Activated T-helper 9 cell treated with anti-CD3 and anti-CD28 coated beads, Interleukin-2, amount 50 U/mL, for 16 hours (primary cell): ENCODE results near the gene DUS4L.

Experiments
- DNase-seq: peaks from one replicate; pipeline ENCODE4 v3.0.0-alpha.2; 2020; ENCODE audit warnings: low read depth

Gene DUS4L

DNA sequence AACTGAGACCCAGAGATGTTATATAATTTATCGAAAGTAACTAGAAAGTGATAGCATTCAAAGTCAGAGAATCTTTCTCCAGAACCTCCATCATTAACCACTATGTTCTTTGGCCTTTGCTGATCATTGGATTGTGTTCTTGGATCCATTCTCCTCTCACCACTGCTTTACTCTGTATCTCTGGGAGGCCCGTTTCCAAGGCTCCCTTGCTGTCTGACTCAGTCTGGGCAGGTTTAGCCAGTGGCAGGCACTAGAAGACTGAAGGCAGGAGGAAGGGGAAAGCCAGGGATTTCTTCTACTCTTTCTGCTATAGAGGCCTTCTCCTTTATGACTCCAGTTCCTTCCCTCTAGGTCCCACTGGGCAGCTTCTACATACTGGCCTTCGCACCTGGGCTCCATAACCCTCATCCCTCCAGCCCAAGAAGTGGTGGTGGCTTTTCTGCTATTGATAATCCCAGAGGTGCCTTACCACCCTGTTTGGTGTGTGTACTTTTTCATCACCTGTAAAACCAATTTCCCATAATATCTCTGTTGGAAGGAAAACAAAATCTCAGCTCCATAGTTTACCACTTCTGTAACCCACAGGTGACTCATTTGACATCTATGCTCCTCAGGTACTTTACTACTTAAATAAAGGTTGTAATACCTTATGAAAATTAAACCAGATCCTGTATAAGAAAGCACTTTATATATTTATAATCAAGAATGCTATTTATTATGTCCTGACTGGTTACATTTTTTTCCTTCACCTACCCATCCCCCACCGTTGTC, 52.3 kb downstream of the DUS4L start:
- DNase-seq = no peak

DNA sequence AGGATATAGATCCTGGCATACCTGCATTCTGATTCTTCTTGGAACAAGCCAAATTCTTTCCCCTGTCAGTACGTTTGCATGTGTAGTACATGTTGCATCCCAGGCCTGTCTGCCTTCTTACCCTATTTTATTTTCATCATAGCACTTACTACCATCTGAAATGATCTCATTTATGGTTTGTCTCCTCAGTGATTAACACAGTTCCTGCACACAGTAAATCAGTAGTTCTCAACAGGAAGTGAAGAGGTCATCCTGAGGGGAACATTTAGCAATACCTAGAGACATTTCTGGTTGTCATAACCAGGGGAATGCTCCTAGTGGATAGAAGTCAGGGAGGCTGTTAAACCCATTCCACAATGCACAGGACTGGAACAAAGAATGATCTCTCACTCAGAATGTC, 58.7 kb downstream of the DUS4L start:
- no peak for DNase-seq

DNA sequence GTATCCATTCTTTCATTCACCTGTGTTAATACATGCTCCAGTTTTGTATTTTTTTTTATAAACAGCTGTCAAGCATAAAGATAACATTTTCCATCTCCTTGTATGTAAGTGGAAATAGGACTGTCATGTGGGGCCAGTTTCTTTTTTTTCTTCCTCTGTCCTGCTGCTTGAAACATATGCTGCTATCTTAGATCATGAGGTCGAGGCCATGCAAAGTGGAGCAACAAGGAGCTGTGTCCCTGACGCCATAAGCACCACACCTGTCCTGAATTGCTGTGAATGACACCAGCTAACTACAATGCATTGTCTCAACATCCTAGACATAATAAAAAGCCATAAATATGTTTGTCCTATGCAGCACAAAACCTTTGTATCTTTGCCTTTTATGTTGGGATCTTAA, 59.1 kb downstream of the DUS4L start:
- no peak for DNase-seq

DNA sequence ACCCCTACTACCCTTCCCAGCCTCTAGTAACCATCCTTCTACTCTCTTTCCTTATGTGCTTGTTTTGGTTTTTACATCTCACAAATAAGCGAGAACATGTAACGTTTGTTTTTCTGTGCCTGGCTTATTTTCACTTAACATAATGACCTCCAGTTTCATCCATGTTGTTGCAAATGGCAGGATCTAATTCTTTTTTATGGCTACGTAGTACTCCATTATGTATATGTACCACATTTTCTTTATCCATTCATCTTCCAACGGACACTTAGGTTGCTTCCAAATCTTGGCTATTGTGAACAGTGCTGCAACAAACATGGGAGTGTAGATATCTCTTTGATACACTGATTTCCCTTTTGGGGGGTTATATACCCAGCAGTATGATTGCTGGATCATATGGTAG, 63.2 kb downstream of the DUS4L start:
- DNase-seq = no peak
